Ramos (cell line): ENCODE measurements around the gene GLIPR1L2.

Source experiments
- in situ Hi-C: fragments of 300-500 bp; cut with MboI; formaldehyde crosslinking; loops from one replicate; pipeline ENCODE4 v1.14.3; 2022; ENCODE audit warnings: low sequenced_read_pairs; ENCODE audit not compliant: unreplicated experiment

GLIPR1L2 gene

GRCh38 chr12:75390899-75391538 is at the start of gene GLIPR1L2:
Gene GLIPR1L2 (plus strand): TSS chr12:75391089. CDS start chr12:75391117, 28 bp downstream.
- in situ Hi-C loops = no loop called here

- in situ Hi-C loops = loop anchor here (25.0 kb wide), 1 partner anchor 695 kb away; the partner anchor contains the start of gene PHLDA1
These were observed 49.0 kb upstream of the GLIPR1L2 start for GRCh38 chr12:75341873-75342272.

GRCh38 chr12:75345531-75345930 is 45.4 kb upstream of the GLIPR1L2 start:
- in situ Hi-C loops = loop anchor here (25.0 kb wide), 1 partner anchor 692 kb away; the partner anchor contains the start of gene PHLDA1

GRCh38 chr12:75346215-75346614 is 44.7 kb upstream of the GLIPR1L2 start:
- in situ Hi-C loops = loop anchor here (25.0 kb wide), 1 partner anchor 691 kb away; the partner anchor contains the start of gene PHLDA1

GRCh38 chr12:75349946-75350345 is 40.9 kb upstream of the GLIPR1L2 start:
- in situ Hi-C loops = loop anchor here (25.0 kb wide), 1 partner anchor 687 kb away; the partner anchor contains the start of gene PHLDA1

- in situ Hi-C loops = no loop called here
These were observed 40.5 kb upstream of the GLIPR1L2 start for GRCh38 chr12:75350413-75350812.

GRCh38 chr12:75354011-75354410 is 36.9 kb upstream of the GLIPR1L2 start:
- in situ Hi-C loops = no loop called here

- in situ Hi-C loops = no loop called here
These were observed 30.0 kb upstream of the GLIPR1L2 start for GRCh38 chr12:75360920-75361319.

GRCh38 chr12:75361408-75361807 is 29.5 kb upstream of the GLIPR1L2 start:
- in situ Hi-C loops = no loop called here

- in situ Hi-C loops = no loop called here
These were observed 26.0 kb upstream of the GLIPR1L2 start for GRCh38 chr12:75364919-75365318.

- in situ Hi-C loops = no loop called here
These were observed 24.3 kb upstream of the GLIPR1L2 start for GRCh38 chr12:75366629-75367028.

GRCh38 chr12:75374971-75375370 is 15.9 kb upstream of the GLIPR1L2 start:
- in situ Hi-C loops = no loop called here

- in situ Hi-C loops = no loop called here
These were observed 12.5 kb upstream of the GLIPR1L2 start for GRCh38 chr12:75378354-75378753.

GRCh38 chr12:75389061-75389460 is 1.8 kb upstream of the GLIPR1L2 start:
- in situ Hi-C loops = no loop called here

- in situ Hi-C loops = no loop called here
These were observed 1.2 kb upstream of the GLIPR1L2 start for GRCh38 chr12:75389706-75390105.

- in situ Hi-C loops = no loop called here
These were observed 562 bp upstream of the GLIPR1L2 start for GRCh38 chr12:75390156-75390898.

- in situ Hi-C loops = no loop called here
These were observed 13.3 kb downstream of the GLIPR1L2 start for GRCh38 chr12:75404231-75404630.

GRCh38 chr12:75407683-75408082 is 16.8 kb downstream of the GLIPR1L2 start:
- in situ Hi-C loops = no loop called here

- in situ Hi-C loops = no loop called here
These were observed 18.9 kb downstream of the GLIPR1L2 start for GRCh38 chr12:75409830-75410229.

- in situ Hi-C loops = no loop called here
These were observed 23.8 kb downstream of the GLIPR1L2 start for GRCh38 chr12:75414671-75415070.

- in situ Hi-C loops = no loop called here
These were observed 29.0 kb downstream of the GLIPR1L2 start for GRCh38 chr12:75419841-75420240.
